HFFc6 (cell line): ENCODE data around the gene BCR. TPM values are rescaled to one million over a fixed set of nuclear protein-coding genes. Genes with fewer than 3 reads are reported as not detected.

Experiments used
- DNase-seq: peaks from one replicate; pipeline ENCODE4 v3.0.0-alpha.2; 2018
- H3K27ac Mint-ChIP-seq: 2 replicates; pipeline ENCODE4 v1.8.0; 2020; ENCODE audit warnings: mild to moderate bottlenecking, mixed read lengths
- H3K27me3 Mint-ChIP-seq: 2 replicates; pipeline ENCODE4 v1.8.0; 2021; ENCODE audit warnings: mild to moderate bottlenecking, moderate library complexity, mixed read lengths; ENCODE audit not compliant: insufficient read depth
- H3K36me3 Mint-ChIP-seq: 2 replicates; pipeline ENCODE4 v1.8.0; 2021; ENCODE audit warnings: low read depth, mixed read lengths
- H3K4me1 Mint-ChIP-seq: 2 replicates; pipeline ENCODE4 v1.8.0; 2020; ENCODE audit warnings: low read depth, mixed read lengths
- H3K4me3 Mint-ChIP-seq: 2 replicates; pipeline ENCODE4 v1.8.0; 2020; ENCODE audit warnings: mild to moderate bottlenecking, moderate library complexity, mixed read lengths
- H3K9me3 Mint-ChIP-seq: 2 replicates; pipeline ENCODE4 v1.8.0; 2020; ENCODE audit warnings: mild to moderate bottlenecking, mixed read lengths
- total RNA-seq, 6 experiments: library from RNA; stranded (reverse); fragmentation: NEBNext Ultra II Directional; extraction: Animal tissue kit (Norgen Biotek cat#: 25700); gene quantifications; 2 replicates in 1 of 6; 3 replicates in 5 of 6; pipeline ENCODE4 v1.2.3, GENCODE V29; 2021
- TF ChIP-seq, protein P1 (sequence below): fragments of 200-600 bp; sonication (generic); IDR thresholded peaks from 2 replicates; pipeline ENCODE4 v1.5.0; 2021; ENCODE audit warnings: antibody characterized with exemption, mild to moderate bottlenecking

BCR gene
- total RNA-seq, 6 experiments from 2014 or later: 28.0 to 41.3 (median 31.3) TPM

DNA sequence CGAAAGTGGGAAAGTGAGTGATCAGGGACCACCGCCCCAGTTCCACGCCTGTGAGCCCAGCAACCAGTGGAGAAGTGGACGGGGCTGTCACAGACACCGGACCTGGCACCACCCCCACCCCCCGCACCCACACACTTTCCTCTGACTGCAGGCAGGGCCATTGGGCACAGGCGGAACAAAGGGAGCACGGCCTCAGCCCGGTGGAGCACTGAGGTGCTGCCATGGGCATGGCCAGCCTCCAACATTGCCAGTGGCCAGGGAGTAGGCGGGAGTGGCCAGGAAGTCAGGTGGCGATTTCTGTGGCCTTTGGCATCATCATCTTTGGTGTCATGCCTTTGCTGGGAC lies 78.5 kb downstream of the BCR start:
- no peak for DNase-seq
- no peak overlapping the region for H3K27ac Mint-ChIP-seq
- TF ChIP-seq, protein P1, sequence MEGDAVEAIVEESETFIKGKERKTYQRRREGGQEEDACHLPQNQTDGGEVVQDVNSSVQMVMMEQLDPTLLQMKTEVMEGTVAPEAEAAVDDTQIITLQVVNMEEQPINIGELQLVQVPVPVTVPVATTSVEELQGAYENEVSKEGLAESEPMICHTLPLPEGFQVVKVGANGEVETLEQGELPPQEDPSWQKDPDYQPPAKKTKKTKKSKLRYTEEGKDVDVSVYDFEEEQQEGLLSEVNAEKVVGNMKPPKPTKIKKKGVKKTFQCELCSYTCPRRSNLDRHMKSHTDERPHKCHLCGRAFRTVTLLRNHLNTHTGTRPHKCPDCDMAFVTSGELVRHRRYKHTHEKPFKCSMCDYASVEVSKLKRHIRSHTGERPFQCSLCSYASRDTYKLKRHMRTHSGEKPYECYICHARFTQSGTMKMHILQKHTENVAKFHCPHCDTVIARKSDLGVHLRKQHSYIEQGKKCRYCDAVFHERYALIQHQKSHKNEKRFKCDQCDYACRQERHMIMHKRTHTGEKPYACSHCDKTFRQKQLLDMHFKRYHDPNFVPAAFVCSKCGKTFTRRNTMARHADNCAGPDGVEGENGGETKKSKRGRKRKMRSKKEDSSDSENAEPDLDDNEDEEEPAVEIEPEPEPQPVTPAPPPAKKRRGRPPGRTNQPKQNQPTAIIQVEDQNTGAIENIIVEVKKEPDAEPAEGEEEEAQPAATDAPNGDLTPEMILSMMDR: no peak
- H3K4me1 Mint-ChIP-seq: peaks cover 11% of the 10 kb centered on the region
- H3K9me3 Mint-ChIP-seq: no peaks in the 10 kb centered on the region
- H3K36me3 Mint-ChIP-seq: no peaks in the 10 kb centered on the region; the same call in 1 of the 2 replicates
- H3K27me3 Mint-ChIP-seq: no peaks in the 10 kb centered on the region
- H3K4me3 Mint-ChIP-seq: no peak overlapping the region

DNA sequence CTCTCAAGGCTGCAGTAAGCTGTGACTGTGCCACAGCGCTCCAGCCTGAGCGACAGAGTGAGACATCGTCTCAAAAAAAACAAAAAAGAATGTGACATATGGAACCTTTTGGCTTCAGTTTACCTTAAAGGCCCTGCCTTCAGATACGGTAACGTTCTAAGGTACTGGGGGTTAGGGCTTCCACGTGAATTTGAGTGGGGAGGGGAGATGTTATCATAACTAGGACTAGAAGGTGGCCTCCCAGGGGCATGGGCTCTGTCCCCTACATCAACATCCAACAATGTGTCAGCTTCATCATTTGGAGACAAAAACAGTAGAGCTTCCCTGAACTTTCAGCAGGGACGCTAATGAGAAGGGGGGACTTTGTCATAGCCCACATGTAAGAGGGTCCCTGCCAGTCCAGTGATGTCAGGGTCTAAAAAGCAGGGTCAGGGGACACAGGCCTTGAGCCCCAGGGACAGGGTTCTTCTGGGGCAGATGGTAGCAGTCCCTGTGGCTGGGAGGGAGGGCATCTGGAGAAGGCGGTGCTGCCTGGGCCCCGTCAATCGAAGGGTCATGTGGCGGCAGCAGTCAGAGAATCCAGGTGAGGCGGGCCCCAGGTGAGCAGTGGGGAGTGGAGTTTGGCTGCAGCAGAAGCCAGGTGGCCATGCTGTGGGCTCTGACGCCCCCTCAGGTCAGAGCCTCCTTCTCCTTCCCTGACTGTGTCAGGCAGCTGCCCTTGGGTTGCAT lies 79.8 kb downstream of the BCR start:
- Mint-ChIP-seq H3K27ac (no peak overlapping the region), H3K9me3 (no peaks in the 10 kb centered on the region), H3K4me3 (no peak overlapping the region), H3K36me3 (no peaks in the 10 kb centered on the region; the same call in 1 of the 2 replicates), H3K4me1 (peaks cover 11% of the 10 kb centered on the region), H3K27me3 (no peaks in the 10 kb centered on the region)
- no peak for DNase-seq
- TF ChIP-seq, protein P1: no peak

DNA sequence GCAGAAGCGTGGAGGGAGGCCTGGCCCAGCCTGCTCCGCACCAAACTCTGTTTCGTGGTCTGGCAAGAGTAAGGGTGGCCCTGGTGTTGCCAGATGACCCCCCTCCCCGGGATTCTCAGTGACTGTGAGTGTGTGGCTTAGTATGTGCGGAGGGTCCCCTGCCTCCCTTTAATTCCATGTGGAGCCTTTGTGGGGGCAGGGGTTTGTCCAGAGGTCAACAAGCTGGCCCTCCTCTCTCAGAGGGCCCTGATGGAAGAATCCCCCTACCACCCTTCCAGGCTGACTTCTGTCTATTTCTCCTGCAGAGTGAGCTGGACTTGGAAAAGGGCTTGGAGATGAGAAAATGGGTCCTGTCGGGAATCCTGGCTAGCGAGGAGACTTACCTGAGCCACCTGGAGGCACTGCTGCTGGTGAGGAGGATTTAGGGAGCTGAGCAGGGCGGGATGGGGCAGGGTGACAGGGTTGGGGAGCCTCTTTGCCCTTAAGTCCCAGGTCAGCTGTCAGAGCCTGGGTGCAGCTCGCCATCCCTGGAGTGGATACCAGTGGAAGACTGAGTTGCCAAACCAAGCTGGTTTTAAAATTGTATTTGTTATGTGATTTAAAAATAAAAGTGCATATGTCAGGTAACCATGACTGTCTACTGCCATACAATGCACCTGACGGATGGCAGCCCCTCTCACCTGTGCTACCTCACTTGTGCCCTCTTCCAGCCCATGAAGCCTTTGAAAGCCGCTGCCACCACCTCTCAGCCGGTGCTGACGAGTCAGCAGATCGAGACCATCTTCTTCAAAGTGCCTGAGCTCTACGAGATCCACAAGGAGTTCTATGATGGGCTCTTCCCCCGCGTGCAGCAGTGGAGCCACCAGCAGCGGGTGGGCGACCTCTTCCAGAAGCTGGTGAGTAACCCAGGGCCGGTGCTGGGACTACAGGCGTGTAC lies 80.6 kb downstream of the BCR start:
- H3K4me3 Mint-ChIP-seq: no peak overlapping the region
- no peaks in the 10 kb centered on the region; the same call in 1 of the 2 replicates for H3K27me3 Mint-ChIP-seq
- no peaks in the 10 kb centered on the region; the same call in 1 of the 2 replicates for H3K36me3 Mint-ChIP-seq
- TF ChIP-seq, protein P1: no peak
- DNase-seq: no peak
- peaks cover 11% of the 10 kb centered on the region for H3K4me1 Mint-ChIP-seq
- no peaks in the 10 kb centered on the region for H3K9me3 Mint-ChIP-seq
- no peak overlapping the region for H3K27ac Mint-ChIP-seq

DNA sequence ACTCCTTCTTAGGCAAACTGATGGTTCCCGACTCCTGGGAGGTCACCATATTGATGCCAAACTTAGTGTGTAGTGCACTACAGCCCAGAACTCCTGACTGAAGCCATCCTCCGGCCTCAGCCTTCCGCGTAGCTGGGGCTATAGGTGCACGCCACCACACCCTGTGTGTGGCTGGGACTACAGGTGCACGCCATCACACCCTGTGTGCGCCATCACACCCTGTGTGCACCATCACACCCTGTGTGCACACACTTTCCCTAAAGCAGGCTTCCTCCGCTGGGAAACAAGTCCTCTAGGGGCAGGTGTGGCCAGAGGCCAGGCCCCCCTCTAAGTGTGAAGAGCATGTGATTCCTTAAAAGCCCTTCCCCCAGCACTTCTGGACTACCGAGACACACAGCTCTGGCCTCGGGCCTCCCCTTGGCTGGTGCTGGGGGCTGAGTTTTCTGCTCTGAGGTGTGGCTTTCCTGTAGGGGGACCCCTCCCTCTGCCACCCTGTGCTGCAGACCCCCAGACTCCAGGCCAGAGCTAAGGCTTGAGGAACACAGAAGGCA lies 81.7 kb downstream of the BCR start:
- H3K27me3 Mint-ChIP-seq: no peaks in the 10 kb centered on the region; the same call in 1 of the 2 replicates
- no peak overlapping the region for H3K27ac Mint-ChIP-seq
- TF ChIP-seq, protein P1: no peak
- no peaks in the 10 kb centered on the region; the same call in 1 of the 2 replicates for H3K36me3 Mint-ChIP-seq
- H3K4me3 Mint-ChIP-seq: no peak overlapping the region
- no peaks in the 10 kb centered on the region for H3K9me3 Mint-ChIP-seq
- peaks cover 7% of the 10 kb centered on the region for H3K4me1 Mint-ChIP-seq
- no peak for DNase-seq

DNA sequence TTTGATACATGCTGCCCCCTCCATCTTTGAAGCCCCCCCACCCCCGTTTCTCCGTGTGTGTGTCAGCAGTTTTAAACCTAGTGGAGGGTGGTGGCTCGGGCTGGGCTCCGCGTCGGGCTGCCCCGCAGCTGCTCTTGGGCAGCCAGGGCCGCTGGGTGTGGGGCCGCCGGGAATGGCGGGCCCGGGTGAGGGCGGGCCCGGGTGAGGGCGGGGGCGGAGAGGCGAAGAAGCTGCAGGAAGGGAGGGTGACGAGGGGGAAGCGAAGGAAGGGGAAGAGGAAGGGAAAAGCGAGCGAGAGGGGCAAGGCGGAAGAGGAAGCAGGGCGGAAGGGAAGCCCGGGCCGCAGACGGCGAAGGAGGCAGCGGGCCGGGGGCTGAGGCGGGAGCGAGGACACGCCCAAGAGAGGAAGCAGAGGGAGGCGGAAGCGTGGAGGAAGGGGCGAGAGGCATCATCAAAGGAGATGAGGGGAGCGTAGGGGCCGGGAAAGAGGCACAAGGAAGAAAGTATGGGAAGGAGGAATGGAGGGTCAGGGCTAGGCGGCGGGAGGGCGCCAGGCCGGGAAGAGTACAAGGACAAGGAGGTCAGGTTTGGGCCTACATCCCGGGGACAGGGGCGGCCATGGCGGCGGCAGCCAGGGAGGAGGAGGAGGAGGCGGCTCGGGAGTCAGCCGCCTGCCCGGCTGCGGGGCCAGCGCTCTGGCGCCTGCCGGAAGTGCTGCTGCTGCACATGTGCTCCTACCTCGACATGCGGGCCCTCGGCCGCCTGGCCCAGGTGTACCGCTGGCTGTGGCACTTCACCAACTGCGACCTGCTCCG lies 82.4 kb downstream of the BCR start:
- TF ChIP-seq, protein P1: no peak
- Mint-ChIP-seq H3K4me1 (no peaks in the 10 kb centered on the region; the same call in 1 of the 2 replicates), H3K9me3 (no peaks in the 10 kb centered on the region), H3K27me3 (no peaks in the 10 kb centered on the region; the same call in 1 of the 2 replicates), H3K4me3 (no peak overlapping the region), H3K27ac (no peak overlapping the region), H3K36me3 (no peaks in the 10 kb centered on the region)
- no peak for DNase-seq
